Tibial artery (tissue), 4 donors: ENCODE data around the gene GSK3B.

Experiments used
- DNase-seq, 2 donors: peaks; one replicate each; pipeline ENCODE4 v3.0.0-alpha.2; 2019
- H3K27ac ChIP-seq, 2 donors: fragments of 200-600 bp; sonication (generic) in 1 of 2; 1 replicate in 1 of 2; 2 replicates in 1 of 2; pipeline ENCODE4 v1.5.1; 2018 to 2019; ENCODE audit warnings: mild to moderate bottlenecking in 1 of 2
- H3K27me3 ChIP-seq, 2 donors: fragments of 200-600 bp; sonication (generic) in 1 of 2; one replicate each; pipeline versions ENCODE4 v1.5.1 to v1.6.0; 2016 to 2019
- H3K36me3 ChIP-seq, 3 donors: fragments of 200-600 bp; sonication (generic) in 2 of 3; one replicate each; pipeline ENCODE4 v1.5.1; 2016 to 2019; ENCODE audit warnings: mild to moderate bottlenecking in 2 of 3
- H3K4me1 ChIP-seq, 4 donors: fragments of 200-600 bp; sonication (generic) in 2 of 4; 1 replicate in 3 of 4; 2 replicates in 1 of 4; pipeline ENCODE4 v1.5.1; 2016 to 2019
- H3K4me3 ChIP-seq, 2 donors: fragments of 200-600 bp; sonication (generic) in 1 of 2; 1 replicate in 1 of 2; 2 replicates in 1 of 2; pipeline ENCODE4 v1.5.1; 2018 to 2019; ENCODE audit warnings: mild to moderate bottlenecking in 2 of 2
- H3K9me3 ChIP-seq, 3 donors: fragments of 200-600 bp; sonication (generic) in 1 of 3; one replicate each; pipeline ENCODE4 v1.5.1; 2016 to 2019
- intact Hi-C: fragments of 100-400 bp; cut with DNase I; formaldehyde crosslinking; loops from one replicate; pipeline ENCODE4 v1.15.0; 2023; ENCODE audit warnings: low total_unique reads
- TF ChIP-seq, protein P1 (sequence below), 2 experiments: fragments of 200-600 bp in 1 of 2; fragments of 450-650 bp in 1 of 2; IDR thresholded peaks; one replicate each; pipeline ENCODE4 v1.5.1; 2017 to 2019; ENCODE audit warnings: antibody characterized with exemption in 2 of 2, mild to moderate bottlenecking in 1 of 2, moderate library complexity in 1 of 2

Gene GSK3B

GRCh38 chr3:119808843-119809242 is 285.4 kb downstream of the GSK3B start:
- no peaks in the 10 kb centered on the region for H3K27me3 ChIP-seq
- TF ChIP-seq, protein P1, sequence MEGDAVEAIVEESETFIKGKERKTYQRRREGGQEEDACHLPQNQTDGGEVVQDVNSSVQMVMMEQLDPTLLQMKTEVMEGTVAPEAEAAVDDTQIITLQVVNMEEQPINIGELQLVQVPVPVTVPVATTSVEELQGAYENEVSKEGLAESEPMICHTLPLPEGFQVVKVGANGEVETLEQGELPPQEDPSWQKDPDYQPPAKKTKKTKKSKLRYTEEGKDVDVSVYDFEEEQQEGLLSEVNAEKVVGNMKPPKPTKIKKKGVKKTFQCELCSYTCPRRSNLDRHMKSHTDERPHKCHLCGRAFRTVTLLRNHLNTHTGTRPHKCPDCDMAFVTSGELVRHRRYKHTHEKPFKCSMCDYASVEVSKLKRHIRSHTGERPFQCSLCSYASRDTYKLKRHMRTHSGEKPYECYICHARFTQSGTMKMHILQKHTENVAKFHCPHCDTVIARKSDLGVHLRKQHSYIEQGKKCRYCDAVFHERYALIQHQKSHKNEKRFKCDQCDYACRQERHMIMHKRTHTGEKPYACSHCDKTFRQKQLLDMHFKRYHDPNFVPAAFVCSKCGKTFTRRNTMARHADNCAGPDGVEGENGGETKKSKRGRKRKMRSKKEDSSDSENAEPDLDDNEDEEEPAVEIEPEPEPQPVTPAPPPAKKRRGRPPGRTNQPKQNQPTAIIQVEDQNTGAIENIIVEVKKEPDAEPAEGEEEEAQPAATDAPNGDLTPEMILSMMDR (IDR thresholded peaks at IDR 0.05), result no peak
- H3K4me1 ChIP-seq, result peaks cover 0 to 10% (median 8%) of the 10 kb centered on the region in 4 donors
- no peak overlapping the region for H3K27ac ChIP-seq
- H3K9me3 ChIP-seq, result no peaks in the 10 kb centered on the region
- intact Hi-C loops, result no loop called here
- no peaks in the 10 kb centered on the region for H3K36me3 ChIP-seq
- no peak overlapping the region for H3K4me3 ChIP-seq
- DNase-seq, result no peak

- Histone ChIP-seq H3K4me1 (peaks cover 0 to 10% (median 8%) of the 10 kb centered on the region in 4 donors), H3K36me3 (no peaks in the 10 kb centered on the region), H3K4me3 (no peak overlapping the region), H3K27me3 (no peaks in the 10 kb centered on the region), H3K9me3 (no peaks in the 10 kb centered on the region), H3K27ac (no peak overlapping the region)
- TF ChIP-seq, protein P1 (IDR thresholded peaks at IDR 0.05), result no peak
- intact Hi-C loops, result no loop called here
- no peak for DNase-seq
Measured at GRCh38 chr3:119808244-119808643, 286.0 kb downstream of the GSK3B start.

DNA sequence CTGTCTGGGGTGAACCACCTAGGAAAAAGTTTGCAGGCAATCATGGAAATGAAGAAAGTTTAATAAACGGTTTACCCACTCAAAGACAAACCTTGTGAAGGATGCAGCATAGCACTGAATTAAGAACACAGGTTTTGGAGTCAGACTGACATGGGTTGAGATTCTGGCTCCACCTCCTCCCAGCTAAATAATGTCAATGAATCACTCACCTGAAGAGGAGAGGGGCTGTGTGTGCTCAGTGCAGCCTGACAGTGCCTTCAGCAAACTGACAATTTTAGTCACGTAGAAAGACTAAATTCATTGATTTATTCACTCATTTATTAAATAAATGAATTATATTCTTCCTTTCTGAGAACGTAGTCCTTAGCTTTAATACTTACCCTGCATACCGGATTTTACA is 293.4 kb downstream of the GSK3B start:
- no peak overlapping the region for H3K27ac ChIP-seq
- no peak for DNase-seq
- H3K9me3 ChIP-seq, result no peaks in the 10 kb centered on the region
- H3K4me1 ChIP-seq, result no peaks in the 10 kb centered on the region
- H3K36me3 ChIP-seq, result no peaks in the 10 kb centered on the region
- TF ChIP-seq, protein P1 (IDR thresholded peaks at IDR 0.05), result no peak
- H3K4me3 ChIP-seq, result no peak overlapping the region
- intact Hi-C loops, result no loop called here
- no peaks in the 10 kb centered on the region for H3K27me3 ChIP-seq

GRCh38 chr3:119796785-119797184 is 297.5 kb downstream of the GSK3B start:
- no peaks in the 10 kb centered on the region for H3K27me3 ChIP-seq
- intact Hi-C loops, result no loop called here
- no peaks in the 10 kb centered on the region for H3K36me3 ChIP-seq
- H3K9me3 ChIP-seq, result no peaks in the 10 kb centered on the region
- H3K27ac ChIP-seq, result no peak overlapping the region
- no peaks in the 10 kb centered on the region for H3K4me1 ChIP-seq
- no peak for DNase-seq
- TF ChIP-seq, protein P1 (IDR thresholded peaks at IDR 0.05), result no peak
- no peak overlapping the region for H3K4me3 ChIP-seq

DNA sequence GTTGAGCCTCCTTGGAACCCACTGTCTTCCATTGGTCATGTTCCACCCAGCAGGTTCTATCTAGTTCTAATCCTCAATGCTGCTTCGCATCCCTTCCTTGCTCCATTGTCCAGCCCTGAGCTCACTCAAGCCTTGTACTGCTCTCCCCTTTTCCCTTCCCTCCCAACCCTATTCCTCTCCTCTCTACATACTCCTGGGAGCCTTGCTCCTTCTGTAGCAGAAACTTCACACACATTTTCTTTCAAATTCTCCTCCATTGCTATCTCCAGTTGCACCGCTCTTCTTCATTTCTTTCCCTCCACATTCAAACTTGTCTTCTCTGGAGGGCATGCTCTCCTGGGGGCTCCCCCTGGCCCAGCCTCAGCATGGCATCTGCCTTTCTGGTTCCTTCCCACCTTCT is 297.9 kb downstream of the GSK3B start:
- no peak for DNase-seq
- TF ChIP-seq, protein P1 (IDR thresholded peaks at IDR 0.05), result no peak
- Histone ChIP-seq H3K9me3 (no peaks in the 10 kb centered on the region), H3K36me3 (no peaks in the 10 kb centered on the region), H3K4me1 (no peaks in the 10 kb centered on the region), H3K4me3 (no peak overlapping the region), H3K27me3 (no peaks in the 10 kb centered on the region), H3K27ac (no peak overlapping the region)
- intact Hi-C loops, result no loop called here

DNA sequence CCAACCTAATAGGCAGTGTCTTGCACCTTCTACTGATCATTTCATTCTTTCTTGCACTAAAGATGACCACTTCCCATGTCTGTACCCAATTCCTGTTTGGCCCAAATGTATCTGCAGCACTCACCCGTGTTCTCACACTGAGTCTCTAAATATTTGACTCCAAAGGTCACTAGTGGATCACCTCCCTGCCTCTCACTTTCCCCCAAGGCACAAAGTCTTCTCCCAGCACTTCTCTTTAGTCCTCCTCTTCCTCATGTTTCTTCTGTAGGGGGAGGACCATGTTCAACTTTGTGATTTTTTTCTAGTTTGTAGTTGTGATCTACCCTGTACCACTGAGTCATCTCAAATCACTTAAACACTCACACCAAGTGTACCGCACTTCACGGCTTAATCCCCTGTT is 298.4 kb downstream of the GSK3B start:
- no peaks in the 10 kb centered on the region for H3K4me1 ChIP-seq
- DNase-seq, result no peak
- H3K9me3 ChIP-seq, result no peaks in the 10 kb centered on the region
- H3K27me3 ChIP-seq, result no peaks in the 10 kb centered on the region
- no peak overlapping the region for H3K4me3 ChIP-seq
- H3K36me3 ChIP-seq, result no peaks in the 10 kb centered on the region
- intact Hi-C loops, result no loop called here
- TF ChIP-seq, protein P1 (IDR thresholded peaks at IDR 0.05), result no peak
- H3K27ac ChIP-seq, result no peak overlapping the region
